H1 (cell line): ENCODE results near the gene PREB. TPM values are rescaled to one million over a fixed set of nuclear protein-coding genes. Genes with fewer than 3 reads are reported as not detected.

Experiments used
- ASH2L ChIP-seq: fragments of 200-600, 300-600 bp; sonication (generic); IDR thresholded peaks from one replicate; pipeline ENCODE4 v1.7.1; 2017; ENCODE audit warnings: low read length
- BCL11A ChIP-seq, 2 experiments: IDR thresholded peaks; one replicate each; pipeline ENCODE4 v1.6.1; 2011; ENCODE audit warnings: low read depth in 2 of 2, low read length in 2 of 2, mild to moderate bottlenecking in 2 of 2
- CHD7 ChIP-seq: fragments of 300-600 bp; sonication (generic); IDR thresholded peaks from 2 replicates; pipeline ENCODE4 v1.7.1; 2012; ENCODE audit warnings: low read length, moderate library complexity, mild to moderate bottlenecking, inconsistent platforms; ENCODE audit not compliant: insufficient replicate concordance
- EGR1 ChIP-seq: IDR thresholded peaks from 2 replicates; pipeline ENCODE4 v1.6.1; 2011; ENCODE audit warnings: low read depth, low read length, borderline replicate concordance
- EZH2 ChIP-seq: fragments of 200-600 bp; sonication (generic); IDR thresholded peaks from 2 replicates; pipeline ENCODE4 v1.7.1; 2012; ENCODE audit warnings: low read depth, mild to moderate bottlenecking, moderate library complexity, low read length, inconsistent platforms; ENCODE audit not compliant: severe bottlenecking
- GABPA ChIP-seq: IDR thresholded peaks from 2 replicates; pipeline ENCODE4 v1.6.1; 2011; ENCODE audit warnings: mild to moderate bottlenecking, low read length, moderate library complexity, borderline replicate concordance; ENCODE audit not compliant: insufficient read depth
- HDAC6 ChIP-seq: IDR thresholded peaks from one replicate; pipeline ENCODE4 v1.7.1; 2012; ENCODE audit warnings: low read depth, mild to moderate bottlenecking, inconsistent platforms, low read length, moderate library complexity
- SUZ12 ChIP-seq: fragments of 200-600 bp; sonication (generic); IDR thresholded peaks from 2 replicates; pipeline ENCODE4 v1.6.1; 2012; ENCODE audit warnings: mild to moderate bottlenecking, inconsistent platforms, low read length, moderate library complexity, mixed read lengths
- TAF1 ChIP-seq: IDR thresholded peaks from 2 replicates; pipeline ENCODE4 v1.6.1; 2011; ENCODE audit warnings: mild to moderate bottlenecking, low read depth, low read length
- YY1 ChIP-seq: IDR thresholded peaks from 2 replicates; pipeline ENCODE4 v1.6.1; 2011; ENCODE audit warnings: low read depth, mild to moderate bottlenecking, low read length
- polyA plus RNA-seq, 7 experiments: library from polyadenylated mRNA; depleted of rRNA in 3 of 7; stranded (reverse) in 5 of 7; unstranded in 2 of 7; fragments of >200 nt in 5 of 7; fragments of 200-250 nt in 2 of 7; gene quantifications; 1 replicate in 5 of 7; 2 replicates in 1 of 7; 4 replicates in 1 of 7; pipeline versions ENCODE4 v1.2.1 to v1.2.3, GENCODE V29; 2011 to 2013; ENCODE audit warnings: missing spikeins in 2 of 7, mixed read lengths in 2 of 7
- total RNA-seq: library from RNA; stranded (reverse); fragmentation: NEBNext Ultra II Directional; extraction: Animal tissue kit (Norgen Biotek cat#: 25700); gene quantifications from 2 replicates; pipeline ENCODE4 v1.2.1, GENCODE V29; 2021
- TF ChIP-seq, protein P1 (sequence below): IDR thresholded peaks from 2 replicates; pipeline ENCODE4 v1.6.1; 2011; ENCODE audit warnings: low read length, improper control_type of control experiment

PREB gene
- total and polyA plus RNA-seq, 2 of the 8 experiments (the other 6 are each of a cell fraction or from before 2014, with no cell fraction given): 54.1 to 72.2 TPM

DNA sequence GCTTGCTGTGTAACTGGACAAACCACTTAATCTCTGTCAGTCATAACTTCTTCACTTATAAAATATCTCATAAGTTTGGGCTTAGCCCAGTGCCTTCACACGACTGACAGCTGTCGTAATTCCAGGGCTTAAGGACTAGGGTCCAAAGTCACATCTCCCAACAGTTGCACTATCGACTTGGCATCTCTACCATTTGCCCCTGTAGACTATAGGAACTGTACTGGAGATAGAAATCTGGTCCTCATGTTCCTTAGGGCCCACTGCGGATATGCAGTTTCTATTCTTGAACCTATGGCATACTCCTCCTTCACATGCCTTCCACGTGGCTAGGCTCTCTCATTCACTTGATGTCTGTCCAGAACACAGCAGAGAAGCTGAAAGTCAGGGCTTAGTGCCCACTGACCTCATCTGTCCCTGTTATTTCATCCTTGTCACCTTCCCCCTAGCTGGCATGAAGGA is 8.2 kb downstream of the PREB start (continued):
- TF ChIP-seq CHD7: no peak
- no peak for TF ChIP-seq TAF1
- no peak for TF ChIP-seq ASH2L
- no peak for TF ChIP-seq HDAC6
- TF ChIP-seq BCL11A (IDR thresholded peaks at IDR 0.05; ENCODE audit: low read depth in 2 of 2, low read length in 2 of 2): no peak
- no peak for TF ChIP-seq EZH2
- TF ChIP-seq GABPA: no peak
- no peak for TF ChIP-seq EGR1
- no peak for TF ChIP-seq SUZ12
- no peak for TF ChIP-seq YY1
- TF ChIP-seq, protein P1, sequence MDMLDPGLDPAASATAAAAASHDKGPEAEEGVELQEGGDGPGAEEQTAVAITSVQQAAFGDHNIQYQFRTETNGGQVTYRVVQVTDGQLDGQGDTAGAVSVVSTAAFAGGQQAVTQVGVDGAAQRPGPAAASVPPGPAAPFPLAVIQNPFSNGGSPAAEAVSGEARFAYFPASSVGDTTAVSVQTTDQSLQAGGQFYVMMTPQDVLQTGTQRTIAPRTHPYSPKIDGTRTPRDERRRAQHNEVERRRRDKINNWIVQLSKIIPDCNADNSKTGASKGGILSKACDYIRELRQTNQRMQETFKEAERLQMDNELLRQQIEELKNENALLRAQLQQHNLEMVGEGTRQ: no peak
